DMS79 (cell line): ENCODE data around the gene CXCL8.
"Not testable (repeated sequence)": the region's sequence is repeated elsewhere in the genome, so short reads cannot be mapped to it uniquely, and the experiment has no call there.

Experiments
- DNase-seq: peaks from one replicate; lab custom pipeline; 2025; lab: John Stamatoyannopoulos, UW

The CXCL8 gene

GRCh38 chr4:73740353-73740778 lies at the start of gene CXCL8:
CXCL8 (plus strand) TSS chr4:73740569; CDS start chr4:73740659, 90 bp downstream.
- peak; percentile 46 for DNase-seq

- not testable (repeated sequence) for DNase-seq
Measured at GRCh38 chr4:73691201-73691600, 49.2 kb upstream of the CXCL8 start.

- no peak for DNase-seq
Measured at GRCh38 chr4:73691759-73692158, 48.6 kb upstream of the CXCL8 start.

GRCh38 chr4:73692254-73692653 lies 48.1 kb upstream of the CXCL8 start:
- no peak for DNase-seq

GRCh38 chr4:73692701-73693100 lies 47.7 kb upstream of the CXCL8 start:
- DNase-seq, result no peak

GRCh38 chr4:73693811-73694210 lies 46.6 kb upstream of the CXCL8 start:
- no peak for DNase-seq

- DNase-seq, result no peak
Measured at GRCh38 chr4:73698217-73698616, 42.2 kb upstream of the CXCL8 start.

GRCh38 chr4:73701116-73701515 lies 39.3 kb upstream of the CXCL8 start:
- DNase-seq, result no peak

GRCh38 chr4:73702796-73703287 lies 37.5 kb upstream of the CXCL8 start:
- DNase-seq, result no peak

GRCh38 chr4:73703320-73703719 lies 37.0 kb upstream of the CXCL8 start:
- DNase-seq, result no peak

- DNase-seq, result no peak
Measured at GRCh38 chr4:73704314-73705055, 35.9 kb upstream of the CXCL8 start.

GRCh38 chr4:73705056-73705432 lies 35.3 kb upstream of the CXCL8 start:
- DNase-seq, result no peak

GRCh38 chr4:73705721-73706120 lies 34.6 kb upstream of the CXCL8 start:
- no peak for DNase-seq

GRCh38 chr4:73706811-73707210 lies 33.6 kb upstream of the CXCL8 start:
- no peak for DNase-seq

- no peak for DNase-seq
Measured at GRCh38 chr4:73707269-73707875, 33.0 kb upstream of the CXCL8 start.

GRCh38 chr4:73707918-73708577 lies 32.3 kb upstream of the CXCL8 start:
- DNase-seq, result no peak

- DNase-seq, result no peak
Measured at GRCh38 chr4:73709451-73710033, 30.8 kb upstream of the CXCL8 start.

GRCh38 chr4:73710094-73710493 lies 30.3 kb upstream of the CXCL8 start:
- DNase-seq, result no peak

GRCh38 chr4:73711989-73712388 lies 28.4 kb upstream of the CXCL8 start:
- DNase-seq, result no peak

GRCh38 chr4:73713650-73714049 lies 26.7 kb upstream of the CXCL8 start:
- DNase-seq, result no peak

- no peak for DNase-seq
Measured at GRCh38 chr4:73714647-73715046, 25.7 kb upstream of the CXCL8 start.

GRCh38 chr4:73715659-73716058 lies 24.7 kb upstream of the CXCL8 start:
- DNase-seq, result no peak
